H9 (cell line): ENCODE measurements around the gene DEDD2. TPM values are rescaled to one million over a fixed set of nuclear protein-coding genes. Genes with fewer than 3 reads are reported as not detected.

ENCODE experiments used
- DNase-seq: peaks from one replicate; pipeline ENCODE4 v3.0.0-alpha.2; 2017
- H2AFZ ChIP-seq: one replicate; pipeline ENCODE4 v1.6.1; 2013; ENCODE audit warnings: mild to moderate bottlenecking, low read length, control low read depth, moderate library complexity
- H2AK5ac ChIP-seq: 2 replicates; pipeline ENCODE4 v1.6.1; 2013; ENCODE audit warnings: low read length, control low read depth, mixed read lengths; ENCODE audit not compliant: insufficient read length
- H2BK120ac ChIP-seq: one replicate; pipeline ENCODE4 v1.6.1; 2013; ENCODE audit warnings: low read depth, mild to moderate bottlenecking, low read length, control low read depth, inconsistent platforms; ENCODE audit not compliant: poor library complexity, severe bottlenecking
- H2BK12ac ChIP-seq: 2 replicates; pipeline ENCODE4 v1.6.1; 2013; ENCODE audit warnings: low read length, control low read depth, mixed read lengths, low read depth; ENCODE audit not compliant: insufficient read length
- H2BK15ac ChIP-seq: 2 replicates; pipeline ENCODE4 v1.6.1; 2013; ENCODE audit warnings: low read depth, low read length, control low read depth
- H2BK20ac ChIP-seq: one replicate; pipeline ENCODE4 v1.6.1; 2013; ENCODE audit warnings: low read depth, mild to moderate bottlenecking, low read length, control low read depth, inconsistent platforms; ENCODE audit not compliant: poor library complexity, severe bottlenecking
- H2BK5ac ChIP-seq: 2 replicates; pipeline ENCODE4 v1.6.1; 2013; ENCODE audit warnings: low read length, control low read depth, mixed read lengths; ENCODE audit not compliant: insufficient read length
- H3K14ac ChIP-seq: 2 replicates; pipeline ENCODE4 v1.6.1; 2013; ENCODE audit warnings: low read length, control low read depth; ENCODE audit not compliant: insufficient read depth
- H3K18ac ChIP-seq: 2 replicates; pipeline ENCODE4 v1.6.1; 2013; ENCODE audit warnings: low read depth, mild to moderate bottlenecking, mixed read lengths, low read length, control low read depth; ENCODE audit not compliant: insufficient read length
- H3K23ac ChIP-seq: 2 replicates; pipeline ENCODE4 v1.6.1; 2013; ENCODE audit warnings: low read length, control low read depth, mixed read lengths, low read depth; ENCODE audit not compliant: insufficient read length
- H3K23me2 ChIP-seq: 2 replicates; pipeline ENCODE4 v1.6.1; 2013; ENCODE audit warnings: low read depth, mild to moderate bottlenecking, mixed read lengths, low read length, control low read depth; ENCODE audit not compliant: insufficient read length, poor library complexity, severe bottlenecking
- H3K27ac ChIP-seq: 2 replicates; pipeline ENCODE4 v1.5.1; 2013; ENCODE audit warnings: low read length, control low read depth, mixed read lengths, low read depth; ENCODE audit not compliant: insufficient read length
- H3K27me3 ChIP-seq: 2 replicates; pipeline ENCODE4 v1.6.1; 2013; ENCODE audit warnings: low read length, control low read depth, inconsistent platforms; ENCODE audit not compliant: insufficient read depth
- H3K4ac ChIP-seq: 2 replicates; pipeline ENCODE4 v1.6.1; 2013; ENCODE audit warnings: low read depth, mild to moderate bottlenecking, control low read depth, inconsistent platforms, low read length, moderate library complexity
- H3K4me1 ChIP-seq: 2 replicates; pipeline ENCODE4 v1.6.1; 2013; ENCODE audit warnings: low read length, control low read depth, inconsistent platforms; ENCODE audit not compliant: insufficient read depth
- H3K4me2 ChIP-seq: 2 replicates; pipeline ENCODE4 v1.6.1; 2013; ENCODE audit warnings: low read length, control low read depth, mixed read lengths; ENCODE audit not compliant: insufficient read length, insufficient read depth
- H3K56ac ChIP-seq: 2 replicates; pipeline ENCODE4 v1.6.1; 2013; ENCODE audit warnings: low read depth, mild to moderate bottlenecking, mixed read lengths, low read length, control low read depth; ENCODE audit not compliant: insufficient read length
- H3K79me1 ChIP-seq: 2 replicates; pipeline ENCODE4 v1.6.1; 2013; ENCODE audit warnings: low read depth, mild to moderate bottlenecking, moderate library complexity, low read length, control low read depth, inconsistent platforms; ENCODE audit not compliant: insufficient read depth, poor library complexity, severe bottlenecking
- H3K79me2 ChIP-seq: 2 replicates; pipeline ENCODE4 v1.6.1; 2013; ENCODE audit warnings: low read length, control low read depth, inconsistent platforms; ENCODE audit not compliant: insufficient read depth
- H3K9ac ChIP-seq: 2 replicates; pipeline ENCODE4 v1.6.1; 2013; ENCODE audit warnings: low read length, control low read depth, mixed read lengths; ENCODE audit not compliant: insufficient read length; ENCODE audit errors: extremely low read depth
- H3K9me3 ChIP-seq: one replicate; pipeline ENCODE4 v1.6.1; 2013; ENCODE audit warnings: low read depth, low read length, inconsistent platforms; ENCODE audit not compliant: control insufficient read depth
- H3T11ph ChIP-seq: one replicate; pipeline ENCODE4 v1.6.1; 2013; ENCODE audit warnings: mild to moderate bottlenecking, low read length, control low read depth, inconsistent platforms
- H4K20me1 ChIP-seq: one replicate; pipeline ENCODE4 v1.6.1; 2013; ENCODE audit not compliant: control insufficient read depth, insufficient read length, insufficient read depth
- H4K5ac ChIP-seq: 2 replicates; pipeline ENCODE4 v1.6.1; 2013; ENCODE audit warnings: low read depth, mild to moderate bottlenecking, mixed read lengths, low read length, control low read depth; ENCODE audit not compliant: insufficient read length
- H4K8ac ChIP-seq: replicated peaks from 2 replicates; pipeline ENCODE4 v1.6.1; 2013; ENCODE audit warnings: low read length, control low read depth, mixed read lengths, low read depth; ENCODE audit not compliant: insufficient read length
- H4K91ac ChIP-seq: 2 replicates; pipeline ENCODE4 v1.6.1; 2013; ENCODE audit warnings: low read depth, mild to moderate bottlenecking, moderate library complexity, mixed read lengths, low read length, control low read depth; ENCODE audit not compliant: insufficient read length
- H3K27ac Mint-ChIP-seq, 3 experiments: 2 replicates in 2 of 3; 3 replicates in 1 of 3; pipeline ENCODE4 v1.8.0; 2020 to 2021; ENCODE audit warnings: mixed read lengths in 3 of 3, mild to moderate bottlenecking in 1 of 3, moderate library complexity in 1 of 3
- H3K27me3 Mint-ChIP-seq: 2 replicates; pipeline ENCODE4 v1.8.0; 2021; ENCODE audit warnings: low read depth, mild to moderate bottlenecking, moderate library complexity, mixed read lengths
- H3K36me3 Mint-ChIP-seq, 3 experiments: 2 replicates in 2 of 3; 3 replicates in 1 of 3; pipeline ENCODE4 v1.8.0; 2020 to 2021; ENCODE audit warnings: low read depth in 3 of 3, mixed read lengths in 3 of 3; ENCODE audit not compliant: insufficient read depth in 1 of 3
- H3K4me1 Mint-ChIP-seq, 2 experiments: 2 replicates each; pipeline ENCODE4 v1.8.0; 2020; ENCODE audit warnings: mixed read lengths in 2 of 2
- H3K4me3 Mint-ChIP-seq, 2 experiments: 2 replicates in 1 of 2; 3 replicates in 1 of 2; pipeline ENCODE4 v1.8.0; 2020 to 2021; ENCODE audit warnings: mild to moderate bottlenecking in 2 of 2, mixed read lengths in 2 of 2, moderate library complexity in 1 of 2
- H3K9me3 Mint-ChIP-seq, 2 experiments: 2 replicates in 1 of 2; 3 replicates in 1 of 2; pipeline ENCODE4 v1.8.0; 2020; ENCODE audit warnings: mild to moderate bottlenecking in 2 of 2, mixed read lengths in 2 of 2, moderate library complexity in 1 of 2
- WGBS: extraction: QIAGEN DNeasy Blood & Tissue Kit; methylation state at CpG from one replicate; pipeline ENCODE4 v1.1.7; 2013; ENCODE audit warnings: missing lambda C conversion rate, low lambda C conversion rate, mixed read lengths; ENCODE audit not compliant: insufficient read length; ENCODE audit errors: extremely low coverage; 5-methylcytosine and 5-hydroxymethylcytosine counted together
- total RNA-seq: library from RNA; stranded (reverse); gene quantifications from 2 replicates; pipeline ENCODE4 v1.2.1, GENCODE V29; 2021
- TF ChIP-seq, protein P1 (sequence below): fragments of 200-600 bp; sonication (generic); conservative IDR thresholded peaks from 3 replicates; pipeline ENCODE4 v1.8.0; 2021; ENCODE audit warnings: antibody characterized with exemption, mild to moderate bottlenecking

The DEDD2 gene
- total RNA-seq, 1 experiment from 2014 or later, result 32.3 TPM

DNA sequence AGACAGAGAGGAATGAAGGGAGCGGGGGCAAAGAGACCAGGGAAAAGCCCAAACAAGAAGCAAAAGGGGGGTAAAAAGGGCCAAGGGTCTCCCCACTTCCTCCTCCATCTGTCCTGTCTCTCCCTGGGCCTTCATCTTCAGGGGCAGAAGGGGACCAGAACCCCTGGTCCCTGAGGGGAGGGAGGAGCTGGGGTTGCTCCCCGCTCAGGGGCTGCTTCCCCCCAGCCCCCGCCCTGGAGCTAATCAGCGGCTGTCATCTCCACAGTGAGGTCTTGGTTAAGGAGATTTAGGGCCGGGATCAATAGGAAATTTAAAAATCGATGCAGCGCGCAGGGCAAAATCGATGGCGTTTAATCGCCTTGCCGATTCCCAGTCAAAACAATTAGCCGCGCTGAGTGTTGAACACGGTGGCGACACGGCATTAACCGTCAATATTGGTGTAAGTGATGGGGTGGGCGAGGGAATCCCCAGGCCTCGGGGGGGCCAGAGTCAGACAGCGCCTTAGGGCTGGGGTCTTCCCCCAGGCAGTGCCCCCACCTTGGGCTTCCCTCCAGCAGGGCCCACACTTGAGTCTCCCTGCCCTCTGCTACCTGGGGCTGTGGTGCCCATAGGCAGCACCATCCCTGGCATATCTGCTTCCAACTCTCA is 55.7 kb downstream of the DEDD2 start:
- no peak for DNase-seq
- H3K23me2 ChIP-seq, result no peaks in the 10 kb centered on the region
- no peak overlapping the region for H2AK5ac ChIP-seq
- no CpG with 5 or more reads among the region's 21 CpGs for whole genome bisulfite sequencing
- H3K4me3 Mint-ChIP-seq, result no peak overlapping the region; a peak in 1 of 5 replicates
- H2BK15ac ChIP-seq, result no peak overlapping the region
- H3K14ac ChIP-seq, result no peak overlapping the region
- no peak overlapping the region for H3K27ac ChIP-seq
- TF ChIP-seq, protein P1, sequence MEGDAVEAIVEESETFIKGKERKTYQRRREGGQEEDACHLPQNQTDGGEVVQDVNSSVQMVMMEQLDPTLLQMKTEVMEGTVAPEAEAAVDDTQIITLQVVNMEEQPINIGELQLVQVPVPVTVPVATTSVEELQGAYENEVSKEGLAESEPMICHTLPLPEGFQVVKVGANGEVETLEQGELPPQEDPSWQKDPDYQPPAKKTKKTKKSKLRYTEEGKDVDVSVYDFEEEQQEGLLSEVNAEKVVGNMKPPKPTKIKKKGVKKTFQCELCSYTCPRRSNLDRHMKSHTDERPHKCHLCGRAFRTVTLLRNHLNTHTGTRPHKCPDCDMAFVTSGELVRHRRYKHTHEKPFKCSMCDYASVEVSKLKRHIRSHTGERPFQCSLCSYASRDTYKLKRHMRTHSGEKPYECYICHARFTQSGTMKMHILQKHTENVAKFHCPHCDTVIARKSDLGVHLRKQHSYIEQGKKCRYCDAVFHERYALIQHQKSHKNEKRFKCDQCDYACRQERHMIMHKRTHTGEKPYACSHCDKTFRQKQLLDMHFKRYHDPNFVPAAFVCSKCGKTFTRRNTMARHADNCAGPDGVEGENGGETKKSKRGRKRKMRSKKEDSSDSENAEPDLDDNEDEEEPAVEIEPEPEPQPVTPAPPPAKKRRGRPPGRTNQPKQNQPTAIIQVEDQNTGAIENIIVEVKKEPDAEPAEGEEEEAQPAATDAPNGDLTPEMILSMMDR, result no peak
- no peak overlapping the region for H3K23ac ChIP-seq
- H3K27ac Mint-ChIP-seq, result no peak overlapping the region
- H3K56ac ChIP-seq, result no peak overlapping the region
- H2BK120ac ChIP-seq, result no peak overlapping the region
- no peak overlapping the region for H3K4me2 ChIP-seq
- H3K9ac ChIP-seq, result no peak overlapping the region
- no peak overlapping the region for H3K18ac ChIP-seq
- no peak overlapping the region for H2BK5ac ChIP-seq
- H3K9me3 ChIP-seq, result no peaks in the 10 kb centered on the region
- H3K27me3 ChIP-seq, result no peaks in the 10 kb centered on the region
- H2BK12ac ChIP-seq, result no peak overlapping the region
- no peaks in the 10 kb centered on the region for H3K79me2 ChIP-seq
- H4K20me1 ChIP-seq, result no peaks in the 10 kb centered on the region
- H3K36me3 Mint-ChIP-seq, result no peaks in the 10 kb centered on the region; a peak in 1 of 7 replicates
- H4K91ac ChIP-seq, result no peak overlapping the region
- H3K79me1 ChIP-seq, result no peaks in the 10 kb centered on the region
- H3K4ac ChIP-seq, result no peak overlapping the region
- peaks cover 73% of the 10 kb centered on the region for H3K27me3 Mint-ChIP-seq
- H3K9me3 Mint-ChIP-seq, result no peaks in the 10 kb centered on the region
- H4K8ac ChIP-seq, result no peak overlapping the region
- no peak overlapping the region for H2AFZ ChIP-seq
- no peaks in the 10 kb centered on the region for H3K4me1 ChIP-seq
- H3T11ph ChIP-seq, result no peak overlapping the region
- no peak overlapping the region for H4K5ac ChIP-seq
- peaks cover 0 to 8% of the 10 kb centered on the region in 2 experiments; a peak in 3 of 4 replicates for H3K4me1 Mint-ChIP-seq
- H2BK20ac ChIP-seq, result no peak overlapping the region
